Cardiac fibroblast (primary cell): ENCODE results near the gene ALG14.

Source experiments
- DNase-seq, 2 donors: peaks; one replicate each; pipeline versions ENCODE4 v3.0.0 to v3.0.0-alpha.2; 2010; ENCODE audit warnings: low read depth in 2 of 2
- H3K4me3 ChIP-seq, 2 donors: replicated peaks in 1 of 2; 1 replicate in 1 of 2; 2 replicates in 1 of 2; pipeline ENCODE4 v1.5.1; 2011; ENCODE audit warnings: low read depth in 2 of 2, low read length in 2 of 2, mild to moderate bottlenecking in 2 of 2, moderate library complexity in 1 of 2
- TF ChIP-seq, protein P1 (sequence below): IDR thresholded peaks from one replicate; pipeline ENCODE4 v1.5.1; 2011; ENCODE audit warnings: low read depth, mild to moderate bottlenecking, low read length, inconsistent platforms

ALG14 gene

DNA sequence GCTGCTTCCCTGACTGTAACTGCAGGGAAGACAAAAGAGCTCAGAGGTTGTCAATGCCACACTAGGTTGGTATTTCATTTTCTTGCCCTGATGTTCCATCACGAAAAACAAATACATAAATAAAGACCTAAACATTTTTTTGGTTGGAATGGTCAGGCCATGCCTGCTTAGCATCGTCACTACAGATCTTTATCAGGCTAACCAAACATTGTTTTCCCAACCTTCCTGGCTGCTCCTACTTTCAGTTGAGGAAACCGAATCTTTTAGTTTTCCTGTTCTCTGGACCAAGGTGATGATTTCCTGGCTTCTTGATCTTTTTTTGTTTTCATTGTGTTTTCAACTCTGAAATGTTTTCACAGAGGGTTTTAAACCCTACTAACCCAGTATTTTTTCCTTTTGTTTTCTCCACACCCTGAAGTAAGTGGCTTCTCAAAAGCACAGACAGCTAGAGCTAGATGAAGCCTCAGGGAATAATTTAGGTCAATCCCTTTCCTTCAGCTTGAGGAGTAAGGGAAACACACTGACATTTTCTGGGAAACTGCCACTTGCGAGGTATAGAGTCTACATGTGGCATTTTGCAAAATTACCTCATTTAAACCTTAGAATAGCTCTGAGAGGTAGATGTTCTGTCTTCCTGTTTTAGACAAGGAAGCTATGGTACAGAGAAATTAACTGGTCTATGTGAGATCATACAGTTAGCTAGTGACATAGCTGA lies 78.7 kb downstream of the ALG14 start:
- H3K4me3 ChIP-seq = no peak overlapping the region
- TF ChIP-seq, protein P1, sequence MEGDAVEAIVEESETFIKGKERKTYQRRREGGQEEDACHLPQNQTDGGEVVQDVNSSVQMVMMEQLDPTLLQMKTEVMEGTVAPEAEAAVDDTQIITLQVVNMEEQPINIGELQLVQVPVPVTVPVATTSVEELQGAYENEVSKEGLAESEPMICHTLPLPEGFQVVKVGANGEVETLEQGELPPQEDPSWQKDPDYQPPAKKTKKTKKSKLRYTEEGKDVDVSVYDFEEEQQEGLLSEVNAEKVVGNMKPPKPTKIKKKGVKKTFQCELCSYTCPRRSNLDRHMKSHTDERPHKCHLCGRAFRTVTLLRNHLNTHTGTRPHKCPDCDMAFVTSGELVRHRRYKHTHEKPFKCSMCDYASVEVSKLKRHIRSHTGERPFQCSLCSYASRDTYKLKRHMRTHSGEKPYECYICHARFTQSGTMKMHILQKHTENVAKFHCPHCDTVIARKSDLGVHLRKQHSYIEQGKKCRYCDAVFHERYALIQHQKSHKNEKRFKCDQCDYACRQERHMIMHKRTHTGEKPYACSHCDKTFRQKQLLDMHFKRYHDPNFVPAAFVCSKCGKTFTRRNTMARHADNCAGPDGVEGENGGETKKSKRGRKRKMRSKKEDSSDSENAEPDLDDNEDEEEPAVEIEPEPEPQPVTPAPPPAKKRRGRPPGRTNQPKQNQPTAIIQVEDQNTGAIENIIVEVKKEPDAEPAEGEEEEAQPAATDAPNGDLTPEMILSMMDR = no peak
- no peak for DNase-seq

DNA sequence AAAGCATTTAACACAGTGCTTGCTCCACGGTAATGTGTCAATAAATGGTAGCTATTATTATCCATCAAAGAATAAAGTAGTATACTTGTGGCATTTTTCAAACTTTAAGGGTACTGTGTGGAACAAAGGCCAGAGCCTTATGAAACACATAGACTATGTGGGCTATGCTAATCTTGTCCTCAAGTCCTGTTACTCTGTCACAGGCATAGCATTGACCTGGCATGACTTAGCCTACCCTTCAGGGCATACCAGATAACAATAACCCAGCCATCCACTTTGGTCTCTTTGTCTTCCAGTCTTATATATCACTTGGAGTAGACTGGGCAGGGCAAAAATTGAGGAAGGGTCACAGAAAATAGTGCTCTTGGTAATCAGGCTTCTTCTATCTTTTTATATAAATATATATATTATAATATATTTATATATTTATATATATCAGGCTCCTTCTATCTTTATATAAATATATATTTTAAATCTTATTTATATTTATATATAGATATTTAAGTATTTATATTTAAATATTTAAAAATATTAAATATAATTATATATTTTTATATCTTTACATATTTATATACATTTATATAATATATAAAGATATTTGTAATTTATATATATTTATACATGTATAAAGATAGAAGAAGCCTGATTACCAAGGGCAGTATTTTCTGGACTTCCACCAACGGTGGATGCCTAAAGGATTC lies 79.7 kb downstream of the ALG14 start:
- H3K4me3 ChIP-seq = no peak overlapping the region
- no peak for DNase-seq
- TF ChIP-seq, protein P1 = no peak

DNA sequence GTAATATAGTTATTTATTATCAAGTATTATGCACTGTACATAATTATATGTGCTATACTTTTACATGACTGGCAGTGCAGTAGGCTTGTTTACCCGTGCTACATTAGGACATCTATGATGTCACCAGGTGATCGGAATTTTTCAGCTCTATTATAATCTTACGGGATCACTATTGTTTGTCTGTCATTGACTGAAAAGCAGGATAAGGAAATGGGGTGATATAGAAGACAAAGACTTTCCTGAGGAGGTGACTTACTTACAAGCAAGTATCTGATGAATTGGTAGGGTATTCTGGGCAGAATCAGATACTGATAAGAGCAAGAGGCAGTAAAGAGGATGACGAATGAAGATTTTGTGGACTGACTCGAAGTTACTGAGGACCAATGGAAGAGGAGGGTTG lies 80.6 kb downstream of the ALG14 start:
- TF ChIP-seq, protein P1 = no peak
- H3K4me3 ChIP-seq = no peak overlapping the region
- DNase-seq = no peak

DNA sequence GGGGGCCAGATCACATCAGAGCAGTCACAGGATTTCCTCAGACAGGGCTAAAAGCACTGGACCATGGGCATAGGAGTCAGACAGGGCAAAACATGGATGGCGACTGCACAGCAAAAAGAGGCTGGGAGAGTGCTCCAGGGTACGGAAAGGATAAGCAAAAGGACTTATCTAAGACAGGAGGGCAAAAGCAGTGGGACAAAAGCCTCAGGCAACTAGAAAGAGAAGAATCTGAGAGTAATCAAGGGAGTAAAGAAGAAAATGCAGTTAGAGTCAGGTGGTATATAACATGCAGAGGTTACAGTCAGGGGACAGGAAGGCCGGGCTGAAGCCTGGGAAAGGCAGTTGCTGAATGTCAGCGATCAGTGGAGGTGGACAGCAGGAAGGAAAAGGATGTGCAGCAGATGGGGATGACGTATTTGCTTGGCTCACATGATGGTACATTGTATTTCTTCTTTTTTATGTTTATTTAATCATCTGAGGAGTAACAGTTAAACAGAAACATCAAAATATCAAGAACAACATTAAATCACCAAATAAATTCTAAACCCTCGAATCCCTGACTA lies 82.8 kb downstream of the ALG14 start:
- TF ChIP-seq, protein P1 = no peak
- peak; percentile 66 to 71 for DNase-seq
- no peak overlapping the region for H3K4me3 ChIP-seq

DNA sequence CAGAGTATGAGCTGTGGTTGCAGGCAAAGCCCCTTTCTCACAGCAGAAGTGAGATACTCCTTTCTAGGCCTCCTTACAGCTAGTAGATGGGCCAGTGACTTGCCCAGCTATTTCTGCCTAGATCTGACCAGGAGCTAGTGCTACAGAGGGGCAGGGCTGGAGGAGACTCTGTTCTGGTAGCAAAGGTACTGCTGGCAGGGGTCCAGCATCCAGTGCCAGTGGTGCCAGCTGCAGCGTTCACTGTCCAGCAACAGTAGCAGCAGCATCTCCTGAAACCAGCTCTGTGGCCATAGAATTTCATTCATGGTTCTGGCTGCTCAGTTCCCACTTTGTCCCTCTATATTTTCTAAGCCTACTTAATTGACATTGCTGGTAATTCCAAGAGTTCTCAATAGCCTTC lies 83.4 kb downstream of the ALG14 start:
- DNase-seq = no peak
- no peak overlapping the region for H3K4me3 ChIP-seq
- TF ChIP-seq, protein P1 = no peak

DNA sequence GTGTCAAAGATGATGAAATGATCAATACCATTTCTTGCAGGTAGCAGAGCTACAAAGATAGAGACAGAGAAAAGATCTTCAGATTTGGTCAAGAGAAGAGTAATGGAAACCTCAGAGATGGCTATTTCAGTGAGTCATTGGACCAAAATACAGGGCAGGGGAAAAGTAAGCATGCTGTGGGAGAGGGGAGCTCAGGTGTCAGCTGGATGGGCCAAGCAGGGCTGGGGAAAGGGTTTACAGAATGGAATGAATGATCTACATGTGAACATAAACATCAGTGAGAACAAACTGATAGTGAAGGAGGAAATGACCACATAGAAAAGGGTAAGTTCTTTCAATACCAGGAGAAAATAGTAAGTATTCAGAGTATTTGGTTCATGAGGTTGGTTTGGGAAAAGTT lies 84.4 kb downstream of the ALG14 start:
- TF ChIP-seq, protein P1 = no peak
- DNase-seq = no peak
- H3K4me3 ChIP-seq = no peak overlapping the region
